Stimulated activated naive B cell treated with anti-CD40 and anti-IgM and Interleukin-4, amounts not matched to agents 10 μg/mL and 1 μg/mL and 100 μg/mL, for 72 hours (primary cell): ENCODE data around the gene ZMYND10.
"Not testable (repeated sequence)": the region's sequence is repeated elsewhere in the genome, so short reads cannot be mapped to it uniquely, and the experiment has no call there.

Experiments used
- ATAC-seq, 2 donors: fragments of 150-1000 bp; cut with Tn5 transposase; replicated peaks; 2 replicates each; pipeline ENCODE4 v1.10.0; 2021; ENCODE audit warnings: moderate library complexity in 1 of 2
- DNase-seq: peaks from one replicate; pipeline ENCODE4 v3.0.0; 2021
- H3K27ac Mint-ChIP-seq: one replicate; pipeline ENCODE4 v1.8.0; 2022; ENCODE audit warnings: mild to moderate bottlenecking, mixed read lengths
- H3K27me3 Mint-ChIP-seq, 2 donors: one replicate each; pipeline ENCODE4 v1.8.0; 2022; ENCODE audit warnings: mixed read lengths in 2 of 2
- H3K36me3 Mint-ChIP-seq, 2 donors: one replicate each; pipeline ENCODE4 v1.8.0; 2022; ENCODE audit warnings: mixed read lengths in 2 of 2, mild to moderate bottlenecking in 1 of 2
- H3K4me1 Mint-ChIP-seq, 2 donors: one replicate each; pipeline ENCODE4 v1.8.0; 2022; ENCODE audit warnings: mixed read lengths in 2 of 2, mild to moderate bottlenecking in 1 of 2
- H3K4me3 Mint-ChIP-seq, 2 donors: one replicate each; pipeline ENCODE4 v1.8.0; 2022; ENCODE audit warnings: mild to moderate bottlenecking in 2 of 2, mixed read lengths in 2 of 2, moderate library complexity in 1 of 2
- H3K9me3 Mint-ChIP-seq, 2 donors: one replicate each; pipeline ENCODE4 v1.8.0; 2022; ENCODE audit warnings: mixed read lengths in 2 of 2, mild to moderate bottlenecking in 1 of 2

ZMYND10 gene

GRCh38 chr3:50321336-50322114 lies 24.0 kb downstream of the ZMYND10 start:
- Mint-ChIP-seq H3K9me3 (no peaks in the 10 kb centered on the region), H3K4me1 (peaks cover 40 to 83% of the 10 kb centered on the region in 2 donors), H3K27ac (peak overlapping the region; percentile 99), H3K27me3 (no peaks in the 10 kb centered on the region), H3K36me3 (peaks cover 25 to 45% of the 10 kb centered on the region in 2 donors), H3K4me3 (peak overlapping the region; percentile 84 to 90)
- peak; percentile 83 to 89 for ATAC-seq
- DNase-seq = peak; percentile 82

GRCh38 chr3:50320853-50321335 lies 24.6 kb downstream of the ZMYND10 start:
- Mint-ChIP-seq H3K9me3 (no peaks in the 10 kb centered on the region), H3K27me3 (no peaks in the 10 kb centered on the region)
- no peak for DNase-seq

GRCh38 chr3:50319894-50320625 lies 25.5 kb downstream of the ZMYND10 start:
- ATAC-seq (no peak), DNase-seq (no peak)
- Mint-ChIP-seq H3K27ac (peak overlapping the region; percentile 62), H3K9me3 (no peaks in the 10 kb centered on the region), H3K36me3 (peaks cover 24 to 45% of the 10 kb centered on the region in 2 donors), H3K4me1 (peaks cover 44 to 77% of the 10 kb centered on the region in 2 donors), H3K4me3 (peak overlapping the region; percentile 86 to 90), H3K27me3 (no peaks in the 10 kb centered on the region)

More at GRCh38 chr3:50320853-50321335, 24.6 kb downstream of the ZMYND10 start:
- peak overlapping the region; percentile 86 to 90 for H3K4me3 Mint-ChIP-seq
- peak overlapping the region; percentile 87 for H3K27ac Mint-ChIP-seq
- H3K4me1 Mint-ChIP-seq = peaks cover 44 to 82% of the 10 kb centered on the region in 2 donors
- H3K36me3 Mint-ChIP-seq = peaks cover 26 to 46% of the 10 kb centered on the region in 2 donors
- peak; percentile 66 to 72 for ATAC-seq

DNA sequence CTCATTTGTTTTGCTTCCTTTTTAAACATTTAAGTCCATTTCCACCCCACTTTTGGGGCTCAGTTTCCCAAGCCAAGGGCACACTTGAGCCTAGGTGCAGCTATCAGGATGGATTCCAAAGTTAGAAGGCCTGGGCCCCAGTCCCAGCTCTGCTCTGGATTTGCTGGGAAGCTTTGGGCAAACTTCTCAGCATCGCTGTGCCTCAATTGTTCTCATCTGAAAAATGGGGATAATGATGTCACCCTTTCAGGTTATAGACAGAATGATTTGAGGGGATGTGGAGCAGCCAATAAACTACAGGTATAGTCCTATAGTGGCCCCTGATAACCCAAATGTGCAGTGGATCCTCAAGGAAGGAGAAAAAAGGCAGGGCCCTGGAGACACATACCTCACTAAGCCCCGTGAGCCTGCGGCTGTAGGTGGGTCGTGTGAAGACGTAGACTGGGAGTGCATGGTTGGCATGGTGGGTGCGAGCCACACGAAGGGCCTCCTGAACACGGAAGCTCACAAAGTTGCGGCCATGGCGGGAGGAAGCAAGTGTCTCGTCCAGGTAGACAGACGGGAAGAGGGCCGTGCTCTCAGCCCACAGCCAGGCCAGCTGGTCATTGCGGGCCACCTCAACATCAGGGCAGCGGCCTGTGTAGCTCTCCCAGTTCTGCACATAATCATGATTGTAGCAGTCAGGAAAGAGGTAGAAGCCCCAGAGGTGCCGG lies 26.2 kb downstream of the ZMYND10 start:
- Mint-ChIP-seq H3K4me1 (peaks cover 43 to 71% of the 10 kb centered on the region in 2 donors), H3K27me3 (no peaks in the 10 kb centered on the region), H3K36me3 (peaks cover 21 to 41% of the 10 kb centered on the region in 2 donors), H3K4me3 (peak overlapping the region in 1 of 2 donors; percentile 27), H3K9me3 (no peaks in the 10 kb centered on the region), H3K27ac (no peak overlapping the region)
- DNase-seq = no peak
- no peak for ATAC-seq

DNA sequence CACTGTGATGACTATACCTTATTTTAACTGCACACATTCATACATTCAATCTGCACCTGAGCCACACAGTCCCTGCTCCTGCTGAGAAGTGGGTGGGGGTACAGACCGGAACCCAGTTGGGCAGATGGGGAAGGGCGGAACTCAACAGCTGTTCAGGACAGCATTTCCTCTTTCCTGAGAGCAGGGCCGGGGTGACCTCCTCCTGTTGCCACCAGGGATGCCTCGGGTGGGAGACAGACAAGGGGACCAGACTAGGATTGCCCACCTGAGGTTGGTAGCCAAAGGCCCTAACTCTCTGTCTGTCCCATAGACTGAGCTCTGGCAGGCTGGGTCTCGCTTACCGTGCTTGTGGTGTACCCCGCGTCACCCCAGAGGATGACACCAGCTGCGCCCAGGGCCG lies 26.9 kb downstream of the ZMYND10 start:
- Mint-ChIP-seq H3K4me1 (peaks cover 41 to 64% of the 10 kb centered on the region in 2 donors), H3K9me3 (no peaks in the 10 kb centered on the region), H3K36me3 (peaks cover 21 to 36% of the 10 kb centered on the region in 2 donors), H3K27me3 (no peaks in the 10 kb centered on the region), H3K4me3 (no peak overlapping the region), H3K27ac (no peak overlapping the region)
- ATAC-seq (no peak), DNase-seq (no peak)

GRCh38 chr3:50318163-50318562 lies 27.4 kb downstream of the ZMYND10 start:
- peaks cover 36 to 60% of the 10 kb centered on the region in 2 donors for H3K4me1 Mint-ChIP-seq

DNA sequence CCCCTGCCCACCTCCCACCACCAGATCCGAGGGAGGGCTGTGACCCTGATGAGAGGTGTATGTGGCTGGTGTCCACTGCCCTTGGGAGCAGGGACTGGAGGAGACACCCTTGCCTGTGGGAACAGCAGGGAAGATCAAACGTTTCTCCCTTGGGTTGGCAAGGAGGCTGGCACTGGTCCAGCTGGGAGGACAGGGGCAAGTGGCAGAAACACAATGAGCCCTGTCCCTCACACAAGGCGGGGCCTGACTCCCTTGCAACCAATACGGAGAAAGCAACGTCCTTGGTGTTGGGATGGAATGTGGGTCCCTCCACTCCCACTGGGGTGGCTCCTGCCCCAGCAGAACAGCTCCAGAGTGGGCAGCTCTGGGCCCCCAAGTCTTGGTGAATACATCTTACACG lies 28.2 kb downstream of the ZMYND10 start:
- H3K9me3 Mint-ChIP-seq = no peaks in the 10 kb centered on the region
- H3K27me3 Mint-ChIP-seq = no peaks in the 10 kb centered on the region
- DNase-seq (no peak), ATAC-seq (no peak)
- H3K36me3 Mint-ChIP-seq = peaks cover 21 to 30% of the 10 kb centered on the region in 2 donors
- no peak overlapping the region for H3K4me3 Mint-ChIP-seq
- no peak overlapping the region for H3K27ac Mint-ChIP-seq
- H3K4me1 Mint-ChIP-seq = peaks cover 34 to 51% of the 10 kb centered on the region in 2 donors

More at GRCh38 chr3:50318163-50318562, 27.4 kb downstream of the ZMYND10 start:
- DNase-seq (no peak), ATAC-seq (no peak)
- Mint-ChIP-seq H3K27me3 (no peaks in the 10 kb centered on the region), H3K4me3 (no peak overlapping the region), H3K9me3 (no peaks in the 10 kb centered on the region), H3K27ac (no peak overlapping the region), H3K36me3 (peaks cover 21 to 33% of the 10 kb centered on the region in 2 donors)

- Mint-ChIP-seq H3K27ac (peak overlapping the region; percentile 26), H3K36me3 (peaks cover 21 to 30% of the 10 kb centered on the region in 2 donors), H3K4me1 (peaks cover 33 to 46% of the 10 kb centered on the region in 2 donors), H3K4me3 (peak overlapping the region in 1 of 2 donors; percentile 30), H3K27me3 (no peaks in the 10 kb centered on the region), H3K9me3 (no peaks in the 10 kb centered on the region)
- ATAC-seq = no peak
- DNase-seq = no peak
Measured at GRCh38 chr3:50316657-50317242, 28.8 kb downstream of the ZMYND10 start.

- H3K4me1 Mint-ChIP-seq = peaks cover 26 to 34% of the 10 kb centered on the region in 2 donors
Measured at GRCh38 chr3:50314816-50315215, 30.7 kb downstream of the ZMYND10 start.

DNA sequence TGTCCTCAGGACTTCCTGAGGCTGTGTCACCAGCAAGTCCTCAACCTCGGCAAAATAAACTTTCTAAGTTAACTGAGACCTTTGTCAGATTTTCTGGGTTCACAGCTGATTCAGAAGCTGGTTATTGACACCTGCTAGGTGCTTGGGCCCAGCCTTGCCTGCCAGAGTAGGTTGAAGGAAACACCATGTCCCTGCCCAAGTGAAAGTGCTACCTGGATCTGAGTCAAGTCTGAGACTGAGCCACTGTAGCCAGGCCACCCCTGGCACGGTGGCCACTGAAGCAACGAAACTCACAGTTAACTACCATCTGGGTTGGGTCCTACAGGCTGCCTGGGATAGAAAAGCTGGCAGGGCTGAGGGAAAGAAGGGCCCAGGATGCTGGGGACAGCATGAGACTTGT lies 31.2 kb downstream of the ZMYND10 start:
- H3K36me3 Mint-ChIP-seq = peaks cover 18 to 31% of the 10 kb centered on the region in 2 donors
- H3K9me3 Mint-ChIP-seq = no peaks in the 10 kb centered on the region
- ATAC-seq (no peak), DNase-seq (no peak)
- H3K27me3 Mint-ChIP-seq = no peaks in the 10 kb centered on the region
- no peak overlapping the region for H3K4me3 Mint-ChIP-seq
- no peak overlapping the region for H3K27ac Mint-ChIP-seq
- peaks cover 23 to 29% of the 10 kb centered on the region in 2 donors for H3K4me1 Mint-ChIP-seq

More at GRCh38 chr3:50314816-50315215, 30.7 kb downstream of the ZMYND10 start:
- Mint-ChIP-seq H3K27ac (no peak overlapping the region), H3K36me3 (peaks cover 21 to 31% of the 10 kb centered on the region in 2 donors), H3K4me3 (no peak overlapping the region), H3K9me3 (no peaks in the 10 kb centered on the region), H3K27me3 (no peaks in the 10 kb centered on the region)
- DNase-seq = no peak
- ATAC-seq = no peak

DNA sequence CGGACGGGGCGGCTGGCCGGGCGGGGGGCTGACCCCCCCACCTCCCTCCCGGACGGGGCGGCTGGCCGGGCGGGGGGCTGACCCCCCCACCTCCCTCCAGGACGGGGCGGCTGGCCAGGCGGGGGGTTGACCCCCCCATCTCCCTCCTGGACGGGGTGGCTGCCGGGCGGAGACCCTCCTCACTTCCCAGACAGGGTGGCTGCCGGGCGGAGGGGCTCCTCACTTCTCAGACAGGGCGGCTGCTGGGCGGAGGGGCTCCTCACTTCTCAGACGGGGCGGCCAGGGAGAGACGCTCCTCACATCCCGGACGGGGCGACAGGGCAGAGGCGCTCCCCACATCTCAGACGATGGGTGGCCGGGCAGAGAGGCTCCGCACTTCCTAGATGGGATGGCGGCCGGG lies 33.5 kb downstream of the ZMYND10 start:
- not testable (repeated sequence) for H3K27ac Mint-ChIP-seq, ATAC-seq, H3K27me3 Mint-ChIP-seq, DNase-seq, H3K4me3 Mint-ChIP-seq, H3K9me3 Mint-ChIP-seq
- H3K4me1 Mint-ChIP-seq = peaks cover 11 to 14% of the 10 kb centered on the region in 2 donors
- H3K36me3 Mint-ChIP-seq = peaks cover 12 to 16% of the 10 kb centered on the region in 2 donors

- H3K27me3 Mint-ChIP-seq = no peaks in the 10 kb centered on the region
- peaks cover 0 to 3% of the 10 kb centered on the region in 2 donors for H3K36me3 Mint-ChIP-seq
- no peak overlapping the region for H3K27ac Mint-ChIP-seq
- peaks cover 18 to 22% of the 10 kb centered on the region in 2 donors for H3K4me1 Mint-ChIP-seq
- H3K9me3 Mint-ChIP-seq = no peaks in the 10 kb centered on the region
- DNase-seq (no peak), ATAC-seq (no peak)
- no peak overlapping the region for H3K4me3 Mint-ChIP-seq
Measured at GRCh38 chr3:50304601-50305000, 40.9 kb downstream of the ZMYND10 start.

- Mint-ChIP-seq H3K4me1 (peaks cover 22 to 25% of the 10 kb centered on the region in 2 donors), H3K36me3 (peaks cover under 1 to 6% of the 10 kb centered on the region in 2 donors), H3K27me3 (no peaks in the 10 kb centered on the region), H3K9me3 (no peaks in the 10 kb centered on the region), H3K27ac (peak within 1 kb of the TSS; percentile 22), H3K4me3 (no peak within 1 kb of the TSS)
- DNase-seq = no peak
- ATAC-seq = no peak
Measured at GRCh38 chr3:50303013-50303815, 42.3 kb downstream of the ZMYND10 start, which contains the start of gene HYAL1. Gene HYAL1 (minus strand): TSS chr3:50303574. CDS start chr3:50302956, 618 bp downstream.
